ENCODE measurements around the gene PPP2R2D. TPM values are rescaled to one million over a fixed set of nuclear protein-coding genes. Genes with fewer than 3 reads are reported as not detected.
"Not testable (repeated sequence)": the region's sequence is repeated elsewhere in the genome, so short reads cannot be mapped to it uniquely, and the experiment has no call there.

PPP2R2D gene
- total RNA-seq, 1 experiment from 2014 or later, result 21.3 TPM

DNA sequence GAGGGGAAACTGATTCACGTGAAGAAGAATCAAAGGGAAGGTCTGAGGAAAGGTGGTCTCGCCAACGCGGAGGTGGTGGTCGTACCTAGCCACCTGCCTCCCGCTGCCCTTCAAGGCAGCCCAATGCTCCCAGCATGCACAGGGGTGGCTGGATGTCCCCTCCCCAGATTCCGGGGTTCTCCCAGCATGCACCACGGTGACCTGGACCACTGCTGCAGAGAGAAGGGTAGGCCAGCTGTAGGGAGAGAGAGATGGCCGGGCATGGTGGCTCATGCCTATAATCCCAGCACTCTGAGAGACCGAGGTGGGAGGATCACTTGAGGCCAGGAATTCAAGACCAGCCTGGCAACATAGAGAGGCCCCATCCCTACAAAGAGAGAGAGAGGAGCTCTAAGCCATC, 32.4 kb upstream of the PPP2R2D start:
- no peak for DNase-seq (ENCODE audit: low spot score)

DNA sequence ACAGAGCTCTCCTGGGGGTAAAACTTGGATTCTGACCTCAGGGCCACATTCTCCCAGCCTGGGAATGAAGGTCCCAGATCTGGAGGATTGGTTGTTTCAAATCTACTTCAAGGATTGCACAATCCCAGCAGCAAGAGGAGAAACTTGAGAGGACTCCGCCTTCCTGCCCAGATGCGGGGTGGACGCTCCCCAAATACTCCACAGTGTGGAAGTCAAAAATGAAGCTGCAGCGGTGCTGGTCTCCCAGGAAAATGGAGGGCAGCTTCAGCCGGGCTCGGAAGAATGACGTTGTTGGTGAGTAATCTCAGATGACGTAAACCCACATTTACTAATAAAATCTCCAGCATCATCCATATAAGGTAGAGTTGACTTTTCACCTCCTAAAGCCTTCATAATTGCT, 31.5 kb upstream of the PPP2R2D start:
- no peak for DNase-seq (ENCODE audit: low spot score)

DNA sequence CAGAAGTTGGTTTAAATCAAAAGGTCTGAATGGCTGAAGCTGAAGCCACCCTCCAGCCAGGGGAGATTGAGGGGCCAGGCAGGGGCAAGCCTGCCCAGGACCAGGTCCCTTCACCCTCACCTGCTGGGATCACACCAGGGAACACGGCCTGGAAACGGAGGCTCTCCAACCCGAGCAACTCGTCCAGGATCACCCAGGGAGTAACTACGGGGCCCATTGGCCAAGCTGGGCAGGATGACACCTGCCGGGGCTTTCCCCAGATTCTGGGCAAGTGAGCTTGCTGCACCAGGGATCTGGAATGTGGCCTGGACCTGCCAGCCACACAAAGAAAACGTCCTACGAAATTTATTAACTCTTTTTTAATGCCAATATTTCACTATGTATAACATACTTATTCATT, 30.4 kb upstream of the PPP2R2D start:
- DNase-seq (ENCODE audit: low spot score), result no peak

DNA sequence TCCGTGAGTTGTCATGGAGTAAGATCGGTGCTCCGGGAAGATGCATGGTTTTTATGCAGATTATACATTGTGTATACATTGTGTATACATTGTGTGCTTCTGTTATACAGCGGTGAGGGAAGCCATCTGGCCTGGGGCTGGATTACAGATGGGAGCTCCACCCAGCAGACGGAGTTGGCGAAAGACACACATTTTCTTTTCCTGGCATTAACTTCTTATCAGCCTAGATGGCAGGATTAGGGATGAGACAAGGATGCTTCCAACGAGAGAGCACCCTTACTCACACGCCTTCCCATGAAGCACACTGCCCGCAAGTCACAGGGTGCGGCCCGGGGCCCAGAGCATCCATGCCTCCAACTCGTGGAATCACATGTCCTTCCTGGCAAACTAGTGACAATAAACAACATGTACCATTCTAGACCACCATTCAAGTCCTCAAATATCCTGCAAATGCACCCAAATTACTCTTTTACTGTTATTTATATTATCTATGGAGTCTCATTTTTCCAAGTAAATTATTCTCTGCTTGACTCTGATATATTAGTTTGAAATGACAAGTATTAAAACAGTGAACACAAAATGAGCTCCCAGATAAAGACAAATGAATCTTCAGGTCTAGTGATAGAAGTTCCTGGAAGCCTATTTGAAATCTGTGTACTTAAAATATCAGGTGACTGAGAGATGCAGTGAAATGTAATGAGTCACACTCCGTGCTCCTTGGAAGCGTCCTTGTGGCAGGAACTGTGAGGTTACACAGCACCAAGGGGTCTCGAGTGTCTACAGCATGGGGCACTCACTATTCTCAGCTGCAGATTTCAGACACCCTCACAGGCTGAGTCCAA, 29.8 kb upstream of the PPP2R2D start:
- DNase-seq (ENCODE audit: low spot score), result peak; percentile 29

DNA sequence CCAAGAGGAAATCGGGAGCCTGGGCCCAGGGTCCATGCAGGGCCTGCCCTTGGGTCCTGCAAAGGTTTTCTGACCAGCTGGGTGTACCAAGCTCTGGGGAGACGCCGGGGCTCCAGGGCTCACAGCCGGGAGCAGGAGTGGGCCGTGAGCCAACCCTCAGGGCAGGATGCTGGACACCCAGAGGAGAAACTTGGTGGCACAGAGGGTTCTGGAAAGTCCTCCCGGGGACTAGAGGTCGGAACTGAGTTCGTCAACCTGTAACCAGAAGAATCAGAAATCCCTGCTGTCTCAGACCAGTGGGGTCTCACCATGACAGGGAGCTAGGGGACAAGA, 29.2 kb upstream of the PPP2R2D start:
- no peak for DNase-seq (ENCODE audit: low spot score)

DNA sequence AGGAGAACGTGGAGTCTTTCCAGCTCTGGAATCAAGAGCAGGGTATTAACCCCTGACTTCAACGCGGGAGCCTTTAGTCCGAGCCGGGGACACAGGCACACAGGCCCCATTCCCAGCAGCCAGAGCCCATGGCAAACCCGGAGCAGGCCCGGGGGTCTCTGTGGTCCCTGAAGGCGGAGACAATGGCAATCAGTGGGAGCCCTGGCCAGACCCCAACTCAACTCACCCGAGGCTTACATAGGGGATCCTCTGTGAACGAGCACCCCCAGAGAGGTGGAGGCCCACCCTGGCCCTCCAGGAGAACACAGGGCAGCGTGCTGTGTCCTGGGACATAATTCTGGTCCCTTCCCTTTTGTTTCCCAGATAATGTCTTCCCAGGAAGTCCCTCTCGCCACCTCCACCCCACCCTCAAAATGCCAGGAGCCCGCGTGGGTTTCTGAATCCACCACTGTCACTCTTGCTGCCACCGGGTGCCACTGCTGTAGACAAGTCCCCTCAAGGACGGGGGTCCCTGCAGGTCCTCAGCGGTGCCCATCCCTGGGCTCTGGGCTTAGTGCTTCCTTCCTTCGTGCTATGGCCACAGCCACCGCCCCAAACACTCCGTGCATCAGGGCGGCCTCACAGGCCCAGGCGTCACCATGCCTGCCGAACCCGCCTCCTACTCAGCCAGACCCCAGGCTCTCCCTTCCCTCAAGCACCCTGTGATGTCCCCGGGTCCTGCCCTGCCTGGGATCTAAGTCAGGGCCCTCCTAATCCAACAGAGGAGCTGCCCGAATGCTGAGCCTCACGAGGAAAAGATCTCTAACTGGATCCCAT, 28.6 kb upstream of the PPP2R2D start:
- no peak for DNase-seq (ENCODE audit: low spot score)

DNA sequence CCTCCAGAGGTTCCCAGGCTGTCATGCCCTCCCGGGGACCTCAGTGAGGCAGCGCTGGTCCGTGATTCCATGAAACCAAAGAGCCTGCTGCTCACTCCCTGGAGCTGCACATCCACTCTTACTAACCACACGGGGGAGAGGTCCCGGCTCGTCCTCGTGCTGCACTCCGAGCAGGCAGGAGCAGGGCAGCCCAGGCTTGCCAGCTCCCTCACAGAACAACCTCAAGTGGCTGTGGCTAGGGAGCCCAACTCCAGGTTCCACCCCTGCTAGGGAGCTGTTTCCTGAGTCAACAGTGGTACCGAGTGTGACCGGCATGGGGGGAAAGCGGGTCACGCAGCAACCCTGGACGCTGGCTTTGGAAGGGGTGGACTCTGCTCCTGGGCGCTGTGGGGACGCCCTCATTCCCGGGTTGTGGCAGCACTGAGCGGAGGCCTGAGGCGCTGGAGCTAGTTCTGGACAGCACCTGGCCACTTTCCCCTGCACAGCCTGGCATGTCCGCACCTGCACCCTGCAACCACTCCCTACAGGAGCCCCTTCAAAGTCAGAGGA, 27.9 kb upstream of the PPP2R2D start:
- no peak for DNase-seq (ENCODE audit: low spot score)

DNA sequence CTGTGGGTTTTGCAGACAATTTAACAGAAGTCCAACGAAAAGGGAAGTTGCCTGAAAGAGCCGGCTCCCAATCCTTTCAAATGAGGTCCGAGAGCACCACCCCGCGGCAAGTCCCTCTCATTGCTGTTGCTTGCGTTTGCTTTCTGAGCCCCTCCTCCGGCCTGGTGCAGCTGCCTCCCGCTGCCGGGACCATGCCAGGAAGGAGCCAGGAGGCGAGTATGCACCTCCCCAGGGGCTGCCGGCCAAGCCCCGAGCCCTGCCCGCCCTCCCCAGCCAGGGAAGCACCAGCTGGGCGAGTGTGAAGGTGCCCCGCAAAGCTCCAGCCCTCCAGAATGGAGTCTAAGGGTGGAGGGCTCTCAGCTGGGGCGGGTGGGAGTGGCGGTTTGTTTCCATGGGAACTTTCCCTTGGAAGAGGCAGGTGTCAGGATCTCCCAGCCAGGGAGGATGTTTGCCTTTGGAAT, 25.8 kb upstream of the PPP2R2D start:
- peak; percentile 65 for DNase-seq (ENCODE audit: low spot score)

DNA sequence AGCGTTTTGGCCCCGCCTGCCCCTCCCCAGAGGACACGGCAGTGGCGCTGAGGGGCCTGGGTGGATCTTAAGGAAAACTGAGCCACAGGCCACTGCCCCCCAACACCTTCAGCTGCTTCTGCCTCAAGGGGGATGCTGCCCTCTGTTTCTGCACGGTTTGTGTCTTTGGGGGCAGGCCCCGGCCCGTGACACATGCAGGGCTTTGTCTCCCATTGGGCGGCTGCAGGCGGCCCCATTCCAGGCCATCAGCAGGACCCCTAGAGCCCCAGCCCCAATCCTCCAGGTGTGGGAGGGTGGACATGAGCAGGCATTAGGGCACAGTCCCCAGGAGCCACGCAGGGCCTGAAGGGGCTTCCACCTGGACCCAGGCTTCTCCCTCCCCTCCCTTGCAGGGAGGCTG, 25.3 kb upstream of the PPP2R2D start:
- DNase-seq (ENCODE audit: low spot score), result no peak

DNA sequence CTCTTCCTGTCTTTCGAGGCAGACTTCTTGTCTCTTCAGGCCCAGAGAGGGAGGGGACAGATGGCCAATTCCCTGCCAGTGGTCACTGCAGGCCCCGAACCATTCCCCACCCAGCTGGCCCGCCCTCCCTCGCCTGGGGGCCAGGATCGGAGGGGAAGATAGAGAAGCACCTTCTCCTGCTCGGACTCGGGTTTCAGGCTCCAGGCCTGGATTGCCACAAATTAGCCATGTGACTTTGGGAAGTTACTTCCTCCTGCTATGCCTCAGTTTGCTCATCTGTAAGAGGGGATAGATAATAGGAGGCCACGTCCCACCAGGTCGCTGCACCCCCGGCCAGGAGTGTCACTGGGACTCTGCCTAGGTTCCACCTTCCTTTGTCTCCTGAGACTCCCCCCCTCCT, 24.8 kb upstream of the PPP2R2D start:
- DNase-seq (ENCODE audit: low spot score), result no peak

DNA sequence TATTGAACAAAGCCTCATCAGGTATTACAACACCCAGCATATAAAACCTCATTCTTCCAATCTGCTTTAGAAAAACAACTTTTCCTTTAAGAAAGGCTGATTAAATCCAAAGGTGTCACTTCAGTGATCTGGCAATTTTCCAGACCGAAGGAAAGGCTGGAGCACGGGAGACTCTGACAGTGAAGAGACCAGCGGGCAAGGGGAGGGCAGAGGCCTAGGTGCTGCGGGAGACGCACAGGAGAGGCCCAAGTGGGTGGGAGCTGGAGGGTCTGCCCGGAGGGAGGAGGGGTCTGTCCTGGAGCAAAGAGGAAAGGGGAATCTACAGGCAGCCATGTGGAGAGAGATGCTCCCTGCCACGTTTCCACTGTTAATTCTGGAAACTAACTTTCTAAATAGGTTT, 24.3 kb upstream of the PPP2R2D start:
- DNase-seq (ENCODE audit: low spot score), result no peak

DNA sequence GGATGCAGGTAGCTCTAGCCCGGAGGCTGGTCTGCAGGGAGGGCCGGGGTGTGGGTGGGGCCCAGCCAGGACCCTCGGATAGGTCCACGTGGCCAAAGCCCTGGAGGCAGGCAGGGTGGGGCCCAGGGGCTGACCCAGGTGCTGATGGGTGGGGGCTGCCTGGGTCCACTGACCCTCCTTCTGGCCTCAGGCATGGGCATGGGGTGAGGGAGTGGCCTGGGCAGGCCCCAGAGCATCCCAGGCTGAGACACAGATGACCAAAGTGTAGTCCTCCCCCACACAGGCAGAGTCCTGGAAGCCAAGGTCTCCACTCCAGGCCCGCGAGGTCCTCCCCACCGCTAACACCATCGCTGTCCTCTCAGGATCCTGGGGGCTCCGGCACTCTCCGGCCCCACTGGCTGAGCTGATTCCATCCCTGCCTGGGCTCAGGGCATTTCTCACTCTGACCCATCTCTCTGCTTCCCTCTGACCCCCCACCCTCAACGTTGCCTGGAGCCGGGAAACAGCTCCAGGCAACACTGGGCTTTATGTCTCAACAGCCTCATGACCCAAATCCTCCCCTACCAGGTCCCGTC, 20.7 kb upstream of the PPP2R2D start:
- no peak for DNase-seq (ENCODE audit: low spot score)

DNA sequence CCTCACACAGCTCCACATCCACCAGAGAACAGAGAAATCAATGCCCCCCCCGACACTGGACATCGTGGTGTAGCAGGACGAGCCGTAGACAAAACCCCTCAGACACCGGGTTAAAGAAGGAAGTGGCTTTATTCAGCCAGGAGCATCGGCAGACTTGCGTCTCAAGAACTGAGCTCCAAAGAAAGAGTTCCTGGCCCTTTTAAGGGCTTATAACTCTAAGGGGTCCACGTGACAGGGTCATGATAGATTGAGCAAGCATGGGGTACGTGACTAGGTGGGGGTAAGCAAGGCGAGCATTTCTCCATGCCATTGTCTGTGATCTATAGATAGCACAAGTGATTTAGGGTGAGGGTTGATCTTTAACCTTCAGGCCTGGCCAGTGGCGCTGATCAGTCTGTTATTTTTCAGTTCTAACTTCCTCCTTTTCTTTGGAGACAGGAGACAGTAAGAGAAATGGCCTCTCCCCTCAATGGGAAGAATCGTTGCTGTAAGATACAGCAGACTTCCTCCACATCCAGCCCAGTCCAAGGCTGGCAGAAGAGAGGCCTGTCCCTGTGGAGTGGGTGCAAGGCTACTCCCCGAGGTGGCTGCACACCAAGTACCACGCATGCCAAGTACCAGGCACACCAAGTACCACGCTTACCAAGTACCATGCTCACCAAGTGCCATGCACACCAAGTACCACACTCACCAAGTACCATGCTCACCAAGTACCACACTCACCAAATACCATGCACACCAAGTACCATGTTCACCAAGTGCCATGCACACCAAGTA, 19.5 kb upstream of the PPP2R2D start:
- DNase-seq (ENCODE audit: low spot score), result no peak

DNA sequence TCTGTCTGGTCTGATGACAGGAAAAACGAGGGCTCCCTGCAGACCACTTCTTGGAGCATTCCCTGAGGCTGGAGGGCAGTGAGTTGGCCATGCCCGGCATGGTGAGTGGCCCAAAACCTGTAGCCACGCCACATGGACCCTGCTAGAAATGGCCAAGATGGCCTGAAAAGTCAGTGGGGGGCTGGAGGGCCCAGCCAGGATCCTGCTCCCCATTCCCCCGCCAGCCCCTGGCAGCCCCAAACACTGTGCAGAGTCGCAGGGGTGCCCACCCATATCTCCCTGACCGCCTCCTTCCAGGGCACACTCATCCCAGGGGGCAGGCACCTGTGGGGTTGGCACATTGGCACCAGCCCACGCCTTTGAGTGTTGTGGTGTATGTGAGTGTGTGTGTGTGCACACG, 18.7 kb upstream of the PPP2R2D start:
- no peak for DNase-seq (ENCODE audit: low spot score)

DNA sequence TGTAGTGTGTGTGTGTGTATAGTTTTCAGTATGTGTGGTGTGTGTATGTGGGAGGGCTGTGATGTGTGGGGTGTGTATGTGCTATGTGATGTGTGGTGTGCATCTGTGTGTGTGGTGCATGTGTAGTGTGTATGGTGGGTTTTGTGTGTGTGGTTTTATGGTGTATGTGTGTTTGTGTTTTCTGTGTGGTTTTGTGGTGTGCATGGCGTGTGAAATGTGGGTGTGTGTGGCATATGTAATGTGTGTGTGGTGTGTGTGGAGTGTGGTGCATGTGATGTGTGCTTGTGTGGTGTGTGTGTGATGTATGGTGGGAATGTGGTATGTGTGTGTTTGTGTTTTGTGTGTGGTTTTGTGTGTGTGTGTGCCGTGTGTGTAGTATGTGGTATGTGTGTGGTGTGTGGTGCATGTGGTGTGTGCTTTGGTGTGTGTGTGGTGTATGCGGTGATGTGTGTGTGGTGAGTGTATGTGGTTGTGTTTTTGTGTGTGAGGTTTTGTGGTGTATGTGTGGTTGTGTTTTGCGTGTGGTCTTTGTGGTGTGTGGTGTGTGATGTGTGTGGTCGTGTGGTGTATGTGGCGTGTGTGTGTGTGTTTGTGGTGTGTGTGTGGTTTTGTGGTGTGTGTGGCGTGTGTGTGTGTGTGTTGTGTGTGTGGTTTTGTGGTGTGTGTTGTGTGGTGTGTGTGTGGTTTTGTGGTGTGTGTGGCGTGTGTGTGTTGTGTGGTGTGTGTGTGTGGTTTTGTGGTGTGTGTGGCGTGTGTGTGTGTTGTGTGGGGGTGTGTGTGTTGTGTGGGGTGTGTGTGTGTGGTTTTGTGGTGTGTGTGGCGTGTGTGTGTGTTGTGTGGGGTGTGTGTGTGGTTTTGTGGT, 18.0 kb upstream of the PPP2R2D start:
- DNase-seq (ENCODE audit: low spot score), result no peak

DNA sequence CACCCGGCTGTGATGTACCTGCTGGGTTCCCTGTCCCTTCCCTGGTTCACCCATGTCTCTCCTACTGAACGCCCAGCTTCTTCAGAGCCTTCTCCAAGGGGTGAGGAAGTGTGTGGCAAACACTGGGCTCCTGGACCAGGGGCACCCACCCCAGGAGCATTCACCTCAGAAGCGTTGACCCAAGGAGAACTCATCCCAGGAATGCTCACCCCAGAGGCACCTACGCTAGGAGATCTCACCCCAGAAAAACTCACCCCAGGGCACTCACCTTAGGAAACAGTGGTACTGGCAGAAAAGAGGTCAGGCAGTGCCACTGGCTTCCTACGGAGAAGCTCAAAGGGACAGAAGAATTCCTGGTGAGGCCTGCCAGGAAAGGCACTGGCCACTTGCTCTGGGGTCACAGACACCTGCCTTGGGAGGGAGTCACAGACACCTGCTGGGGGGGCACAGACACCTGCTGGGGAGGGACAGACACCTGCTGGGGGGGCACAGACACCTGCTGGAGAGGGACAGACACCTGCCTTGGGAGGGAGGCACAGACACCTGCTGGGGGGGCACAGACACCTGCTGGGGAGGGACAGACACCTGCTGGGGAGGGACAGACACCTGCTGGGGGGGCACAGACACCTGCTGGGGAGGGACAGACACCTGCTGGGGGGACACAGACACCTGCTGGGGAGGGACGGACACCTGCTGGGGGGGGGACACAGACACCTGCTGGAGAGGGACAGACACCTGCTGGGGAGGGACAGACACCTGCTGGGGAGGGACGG, 17.0 kb upstream of the PPP2R2D start:
- DNase-seq (ENCODE audit: low spot score), result not testable (repeated sequence)

DNA sequence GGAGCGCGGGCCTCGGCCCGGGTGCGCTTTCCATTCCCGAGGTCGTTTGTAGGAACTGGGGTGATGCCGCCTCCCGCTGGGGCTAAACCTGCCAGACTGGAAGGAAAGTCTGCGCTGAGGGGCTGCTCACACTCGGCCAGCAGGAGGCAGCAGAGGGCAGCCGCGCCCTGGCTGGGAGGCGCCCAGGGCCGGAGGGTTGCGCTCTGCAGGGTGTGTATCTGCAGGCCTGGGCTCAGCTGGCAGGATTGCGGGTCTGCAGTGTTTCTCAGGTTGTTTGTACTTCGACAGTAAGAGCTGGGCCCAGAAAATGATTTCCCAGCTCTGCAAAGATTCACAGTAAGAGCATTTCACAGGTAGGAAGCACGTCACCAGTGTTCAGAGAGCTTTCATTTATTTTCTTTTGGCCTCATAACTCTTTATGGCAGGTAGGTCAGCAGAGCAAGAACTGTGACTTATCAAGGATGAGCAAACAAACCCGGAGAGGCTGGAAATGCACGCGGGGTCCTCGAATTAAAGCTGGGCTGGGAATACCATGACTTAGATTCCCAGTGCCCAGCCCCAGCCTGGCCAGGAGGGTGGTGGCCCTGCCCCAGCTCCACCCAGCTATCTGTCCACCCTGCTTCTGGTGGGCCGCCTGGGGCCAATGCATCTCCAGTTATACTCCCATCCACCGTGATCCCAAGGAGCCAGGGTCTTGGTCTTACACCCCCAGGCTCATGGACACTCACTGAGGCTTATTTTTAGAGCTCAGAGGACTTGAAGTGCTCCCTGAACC, 15.2 kb upstream of the PPP2R2D start:
- DNase-seq (ENCODE audit: low spot score), result peak; percentile 25

DNA sequence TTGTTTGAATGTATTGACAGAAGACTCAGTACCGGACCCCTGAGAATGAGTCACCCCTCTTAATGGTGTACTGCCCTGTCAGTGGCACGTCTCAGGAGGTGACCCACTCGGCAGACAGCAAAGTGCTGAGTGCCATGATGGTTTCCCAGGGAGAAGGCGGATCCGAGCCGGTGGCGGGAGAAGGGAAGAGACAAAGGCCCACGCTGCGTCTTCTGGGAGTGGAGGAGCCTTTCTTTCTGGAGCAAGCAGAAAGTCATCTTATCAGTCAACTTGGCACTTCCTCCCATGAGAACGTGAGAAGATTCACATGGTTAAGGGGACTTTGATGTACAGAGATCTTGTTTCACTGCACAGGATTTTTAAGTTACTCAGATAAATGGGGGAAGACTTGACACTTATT, 14.6 kb upstream of the PPP2R2D start:
- no peak for DNase-seq (ENCODE audit: low spot score)

DNA sequence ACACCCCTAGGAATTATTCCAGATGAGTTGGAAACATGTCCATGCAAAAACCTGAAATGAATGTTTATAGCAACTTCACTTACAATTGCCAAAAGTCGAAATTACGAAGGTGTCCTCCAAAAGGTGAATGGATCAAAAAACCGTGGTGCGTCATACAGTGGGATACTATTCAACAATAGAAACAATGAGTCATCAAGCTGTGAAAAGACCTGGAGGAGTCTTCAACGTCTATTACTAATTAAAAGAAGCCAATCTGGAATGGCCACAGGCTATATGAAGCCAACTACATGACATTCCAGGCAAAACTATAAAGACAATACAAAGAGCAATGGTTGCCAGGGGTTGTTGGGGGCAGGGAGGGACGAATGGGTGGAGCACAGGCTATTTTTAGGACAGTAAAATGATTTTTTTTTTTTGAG, 12.6 kb upstream of the PPP2R2D start:
- peak; percentile 60 for DNase-seq (ENCODE audit: low spot score)
